Psoas muscle (tissue), 8 donors: Measurements from ENCODE around the gene CTRB2. TPM values are rescaled to one million over a fixed set of nuclear protein-coding genes. Genes with fewer than 3 reads are reported as not detected.

ENCODE experiments used
- ATAC-seq, 4 donors: fragments of 200-7000 bp; cut with Tn5 transposase; one replicate each; pipeline ENCODE4 v1.9.1; 2020; ENCODE audit warnings: moderate library complexity in 3 of 4, mild to moderate bottlenecking in 2 of 4
- DNase-seq, 2 donors: peaks; one replicate each; pipeline ENCODE4 v3.0.0-alpha.2; 2020
- H3K27ac ChIP-seq: fragments of 200-600 bp; one replicate; pipeline ENCODE4 v1.8.0; 2022
- H3K27me3 ChIP-seq, 3 donors: fragments of 200-600 bp in 1 of 3; one replicate each; pipeline versions ENCODE4 v1.6.1 to v1.8.0; 2013 to 2022; ENCODE audit warnings: low read length in 2 of 3, mild to moderate bottlenecking in 2 of 3, moderate library complexity in 1 of 3; ENCODE audit not compliant: insufficient read depth in 3 of 3
- H3K36me3 ChIP-seq, 2 donors: fragments of 200-600 bp in 1 of 2; one replicate each; pipeline versions ENCODE4 v1.6.1 to v1.8.0; 2013 to 2022; ENCODE audit warnings: low read depth in 1 of 2, mild to moderate bottlenecking in 1 of 2, moderate library complexity in 1 of 2; ENCODE audit not compliant: insufficient read depth in 1 of 2
- H3K4me1 ChIP-seq: fragments of 200-600 bp; one replicate; pipeline ENCODE4 v1.8.0; 2022
- H3K4me3 ChIP-seq: fragments of 200-600 bp; one replicate; pipeline ENCODE4 v1.8.0; 2022; ENCODE audit warnings: mild to moderate bottlenecking
- H3K9me3 ChIP-seq: fragments of 200-600 bp; one replicate; pipeline ENCODE4 v1.8.0; 2022
- WGBS, 3 donors: extraction: QIAGEN DNeasy Blood & Tissue Kit; methylation state at CpG; one replicate each; pipeline versions ENCODE4 v1.1.6 to v1.1.7; 2013; 5-methylcytosine and 5-hydroxymethylcytosine counted together
- intact Hi-C, 2 donors: fragments of 100-400 bp; cut with DNase I; formaldehyde crosslinking; loops; one replicate each; pipeline versions ENCODE4 v1.11.0 to v1.14.2; 2022
- long read RNA-seq, 2 donors: library from polyadenylated mRNA; unstranded; transcript quantifications; one replicate each; pipeline ENCODE4 v2.0.0, GENCODE V29; 2021
- polyA plus RNA-seq, 3 donors: library from polyadenylated mRNA; stranded (reverse); fragments of 200-250 nt; gene quantifications; one replicate each; pipeline ENCODE4 v1.2.3, GENCODE V29; 2013
- total RNA-seq, 4 donors: library from RNA; stranded (reverse); fragmentation: NEBNext Ultra II Directional in 2 of 4; extraction: Animal tissue kit (Norgen Biotek cat#: 25700) in 2 of 4; gene quantifications; one replicate each; pipeline versions ENCODE4 v1.2.1 to v1.2.4, GENCODE V29; 2021 to 2023
- TF ChIP-seq, protein P1 (sequence below): fragments of 200-600 bp; IDR thresholded peaks from one replicate; pipeline ENCODE4 v1.8.0; 2022; ENCODE audit warnings: antibody characterized with exemption
- donor health status: healthy with polysubstance abuse.
- donor health status: DM: no; HTN: no; CAD: no; lungs with moderate emphysema.
- donor health status: Bipolar disorder and iron deficiency.
- donor health status: healthy.
- donor health status: DM: yes; HTN: yes; CAD: no.
- donor health status: DM: no; HTN: no; CAD: no.
- donor health status: DM: no; HTN: no; CAD: no.
- donor health status: DM: yes; HTN: yes; CAD: no.

The CTRB2 gene
- 1 to 10 TPM in 1 of 4 donors, not detected in 3; 2.4 TPM for total RNA-seq
- polyA plus RNA-seq: 1 to 10 TPM in 1 of 3 donors, under 1 TPM in 2; 0.14 to 1.6 (median 0.63) TPM
- long read RNA-seq, donor 1: 0 reads
- long read RNA-seq, donor 2: 0 reads

- H3K27me3 ChIP-seq: no peaks in the 10 kb centered on the region
- TF ChIP-seq, protein P1, sequence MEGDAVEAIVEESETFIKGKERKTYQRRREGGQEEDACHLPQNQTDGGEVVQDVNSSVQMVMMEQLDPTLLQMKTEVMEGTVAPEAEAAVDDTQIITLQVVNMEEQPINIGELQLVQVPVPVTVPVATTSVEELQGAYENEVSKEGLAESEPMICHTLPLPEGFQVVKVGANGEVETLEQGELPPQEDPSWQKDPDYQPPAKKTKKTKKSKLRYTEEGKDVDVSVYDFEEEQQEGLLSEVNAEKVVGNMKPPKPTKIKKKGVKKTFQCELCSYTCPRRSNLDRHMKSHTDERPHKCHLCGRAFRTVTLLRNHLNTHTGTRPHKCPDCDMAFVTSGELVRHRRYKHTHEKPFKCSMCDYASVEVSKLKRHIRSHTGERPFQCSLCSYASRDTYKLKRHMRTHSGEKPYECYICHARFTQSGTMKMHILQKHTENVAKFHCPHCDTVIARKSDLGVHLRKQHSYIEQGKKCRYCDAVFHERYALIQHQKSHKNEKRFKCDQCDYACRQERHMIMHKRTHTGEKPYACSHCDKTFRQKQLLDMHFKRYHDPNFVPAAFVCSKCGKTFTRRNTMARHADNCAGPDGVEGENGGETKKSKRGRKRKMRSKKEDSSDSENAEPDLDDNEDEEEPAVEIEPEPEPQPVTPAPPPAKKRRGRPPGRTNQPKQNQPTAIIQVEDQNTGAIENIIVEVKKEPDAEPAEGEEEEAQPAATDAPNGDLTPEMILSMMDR: no peak
- H3K9me3 ChIP-seq: no peaks in the 10 kb centered on the region
- 82 to 85% (median 84%) methylated on average over 21 to 24 of the region's 24 CpGs for WGBS, 3 donors
- ATAC-seq (peak in 2 of 4 donors; percentile 16 to 26), DNase-seq (peak in 1 of 2 donors; percentile 10)
- no peak within 1 kb of the TSS for H3K27ac ChIP-seq
- H3K4me1 ChIP-seq: no peaks in the 10 kb centered on the region
- intact Hi-C loops: loop anchor here (1.0 to 2.0 kb wide), 2 partner anchors 17 to 18 kb away; no protein-coding TSS in a partner anchor
- no peak within 1 kb of the TSS for H3K4me3 ChIP-seq
- no peaks in the 10 kb centered on the region for H3K36me3 ChIP-seq
Observed at GRCh38 chr16:75206749-75207451, at the start of gene CTRB2. Gene CTRB2 (minus strand): TSS chr16:75207161. CDS start chr16:75207141, 20 bp downstream.

DNA sequence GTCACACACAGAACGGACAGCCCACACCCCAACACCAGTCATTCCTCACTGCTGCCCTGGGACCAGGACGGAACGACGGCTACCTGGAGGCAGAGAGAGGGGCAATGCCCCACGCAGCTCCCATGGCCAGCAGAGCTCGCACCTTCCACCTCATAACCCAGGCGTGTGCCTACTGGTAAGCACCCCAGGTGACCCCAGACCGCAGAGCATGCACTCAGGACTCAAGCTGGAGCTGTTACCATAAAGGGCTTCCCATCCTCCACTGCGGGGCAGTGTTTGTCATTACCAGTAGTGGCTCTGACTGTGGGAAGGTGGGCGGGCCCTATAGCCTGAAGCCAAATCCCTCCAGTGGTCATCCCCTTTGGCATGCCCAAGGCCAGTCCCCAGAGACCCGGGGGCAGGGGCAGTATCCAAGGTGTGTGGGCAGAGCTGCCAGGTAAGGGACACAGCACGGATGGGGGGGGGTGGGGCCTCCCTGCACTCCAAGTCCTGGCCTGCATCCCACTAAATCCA lies 49.2 kb upstream of the CTRB2 start:
- Histone ChIP-seq H3K27ac (peak overlapping the region; percentile 93), H3K4me3 (peak overlapping the region; percentile 28), H3K36me3 (no peaks in the 10 kb centered on the region), H3K9me3 (no peaks in the 10 kb centered on the region), H3K27me3 (no peaks in the 10 kb centered on the region), H3K4me1 (peaks cover 88% of the 10 kb centered on the region)
- peak in 2 of 4 donors; percentile 37 to 41 for ATAC-seq
- DNase-seq: peak; percentile 56 to 64
- TF ChIP-seq, protein P1: no peak
- WGBS, 3 donors: 61 to 66% (median 64%) methylated on average over 12 of the region's 12 CpGs
- intact Hi-C loops: no loop called here

GRCh38 chr16:75254359-75254837 lies 47.4 kb upstream of the CTRB2 start:
- ATAC-seq: peak; percentile 76 to 80 (median 78)
- TF ChIP-seq, protein P1: no peak
- WGBS, 3 donors: 9 to 19% (median 15%) methylated on average over 5 of the region's 5 CpGs
- H3K27ac ChIP-seq: peak overlapping the region; percentile 93
- H3K4me3 ChIP-seq: peak overlapping the region; percentile 26
- H3K36me3 ChIP-seq: no peaks in the 10 kb centered on the region
- peak; percentile 72 to 91 for DNase-seq
- no peaks in the 10 kb centered on the region for H3K27me3 ChIP-seq
- intact Hi-C loops: no loop called here
- H3K9me3 ChIP-seq: no peaks in the 10 kb centered on the region
- H3K4me1 ChIP-seq: peaks cover 84% of the 10 kb centered on the region

DNA sequence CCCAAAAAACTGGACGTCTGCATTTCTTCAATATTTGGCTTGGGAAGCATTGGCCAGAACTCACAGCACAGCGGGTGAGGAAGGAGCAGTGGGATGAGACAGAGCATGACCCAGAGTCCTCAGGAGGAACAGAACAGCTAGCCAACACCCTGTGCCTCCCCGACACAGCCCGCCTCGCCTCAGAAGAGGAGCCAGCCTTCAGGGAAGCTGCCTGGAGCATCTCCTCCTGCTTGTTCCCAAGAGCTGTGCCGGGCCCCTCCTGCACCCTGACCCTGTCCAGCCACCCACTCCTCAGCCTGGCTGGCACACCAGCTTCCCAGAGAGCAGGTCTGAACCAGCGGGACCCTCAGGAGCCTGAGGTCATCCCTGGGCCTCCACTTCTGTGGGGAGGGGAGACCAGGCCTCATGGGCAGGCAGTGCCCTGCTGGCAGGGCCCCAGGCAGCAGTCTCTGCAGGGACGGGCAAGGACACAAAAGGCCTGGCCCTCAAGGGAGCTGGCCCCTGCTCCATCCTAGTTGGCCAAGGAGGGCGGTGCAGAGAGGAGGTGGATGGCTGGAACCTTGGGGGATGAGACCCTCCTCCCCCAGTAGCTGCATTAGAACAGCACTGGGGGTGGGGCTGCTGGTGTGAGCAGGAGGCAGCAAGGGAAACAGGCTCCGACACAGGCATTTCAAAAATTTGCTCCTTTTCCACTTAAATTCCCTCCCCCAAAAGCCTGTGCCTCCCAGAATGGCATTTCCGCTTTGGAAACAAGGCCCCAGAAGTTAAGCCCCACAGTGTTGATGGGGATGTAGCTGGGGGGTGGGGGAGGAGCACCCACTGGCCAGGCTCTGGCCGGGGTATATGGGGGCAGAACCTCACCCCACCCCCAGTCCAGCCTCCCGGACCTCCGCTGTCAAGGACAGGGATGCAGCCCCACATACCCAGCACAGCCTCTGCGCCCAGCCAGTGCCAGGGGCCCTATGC lies 46.3 kb upstream of the CTRB2 start:
- H3K36me3 ChIP-seq: no peaks in the 10 kb centered on the region
- H3K9me3 ChIP-seq: no peaks in the 10 kb centered on the region
- H3K27me3 ChIP-seq: no peaks in the 10 kb centered on the region
- peaks cover 84% of the 10 kb centered on the region for H3K4me1 ChIP-seq
- TF ChIP-seq, protein P1: no peak
- WGBS, 3 donors: 41 to 50% (median 41%) methylated on average over 13 to 15 of the region's 15 CpGs
- H3K4me3 ChIP-seq: peak overlapping the region; percentile 78
- peak overlapping the region; percentile 93 for H3K27ac ChIP-seq
- no peak for ATAC-seq
- intact Hi-C loops: no loop called here
- peak in 1 of 2 donors; percentile 23 for DNase-seq
